ENCODE measurements around the gene CEMIP. TPM values are rescaled to one million over a fixed set of nuclear protein-coding genes. Genes with fewer than 3 reads are reported as not detected.

CEMIP gene
- total and polyA plus RNA-seq, 2 experiments from 2014 or later = 0.27 to 2.1 TPM

GRCh38 chr15:80932513-80932815 lies 153.3 kb downstream of the CEMIP start:
- H3K4me3 ChIP-seq = no peak overlapping the region
- H3K9me3 Mint-ChIP-seq = no peaks in the 10 kb centered on the region
- no peaks in the 10 kb centered on the region; the same call in 1 of the 3 replicates for H3K36me3 Mint-ChIP-seq (ENCODE audit: low read depth)
- no peak for ATAC-seq
- no peaks in the 10 kb centered on the region for H3F3A ChIP-seq (replicated peaks; ENCODE audit: low read depth)
- no peak for TF ChIP-seq CTCF (conservative IDR thresholded peaks at IDR 0.05; ENCODE audit: low read depth in 2 of 2)
- TF ChIP-seq ZNF331 (CRISPR knock-in tag; IDR thresholded peaks at IDR 0.05; ENCODE audit: low read depth) = no peak
- TF ChIP-seq NANOG (IDR thresholded peaks at IDR 0.05; ENCODE audit: borderline replicate concordance) = no peak
- H2AFZ ChIP-seq = no peak overlapping the region
- H3K27ac Mint-ChIP-seq = no peak overlapping the region
- no peaks in the 10 kb centered on the region for H3K27me3 ChIP-seq (ENCODE audit: insufficient read depth)
- no peak overlapping the region for H3K27ac ChIP-seq (ENCODE audit: low read depth)
- DNase-seq (ENCODE audit: low spot score) = no peak
- H3K4me2 ChIP-seq = no peak overlapping the region
- no peaks in the 10 kb centered on the region for H4K20me1 ChIP-seq (replicated peaks; ENCODE audit: insufficient read depth)
- H3K4me1 Mint-ChIP-seq = peaks cover 8% of the 10 kb centered on the region
- peaks cover 6% of the 10 kb centered on the region; the same call in 1 of the 2 replicates for H3K4me1 ChIP-seq (ENCODE audit: insufficient read depth)
- no peaks in the 10 kb centered on the region; the same call in 1 of the 2 replicates for H3K36me3 ChIP-seq (ENCODE audit: insufficient read depth)
- no peaks in the 10 kb centered on the region for H3K79me2 ChIP-seq (replicated peaks; ENCODE audit: insufficient read depth)
- peaks cover 3% of the 10 kb centered on the region; the same call in 1 of the 2 replicates for H3K9me2 ChIP-seq (ENCODE audit: insufficient read depth)
- H3K27me3 Mint-ChIP-seq (ENCODE audit: insufficient read depth, low read depth, poor library complexity) = no peaks in the 10 kb centered on the region
- H3K4me3 Mint-ChIP-seq = no peak overlapping the region

DNA sequence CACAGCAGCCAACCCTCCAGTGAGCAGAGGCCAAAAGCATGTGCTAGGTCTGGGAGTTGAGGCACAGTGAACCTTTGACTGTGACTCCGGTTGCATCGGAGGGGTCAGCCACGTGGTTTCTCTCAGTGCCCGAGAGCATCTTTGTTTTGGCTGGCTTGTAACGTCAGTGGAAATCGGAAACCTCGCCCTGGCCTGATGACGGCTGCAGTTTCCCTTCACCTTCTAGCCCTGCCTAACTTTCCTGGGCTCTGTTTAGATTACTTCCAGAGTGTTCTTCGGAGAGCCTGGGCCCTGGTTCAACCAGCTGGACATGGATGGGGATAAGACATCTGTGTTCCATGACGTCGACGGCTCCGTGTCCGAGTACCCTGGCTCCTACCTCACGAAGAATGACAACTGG lies 153.8 kb downstream of the CEMIP start:
- Histone ChIP-seq H3K79me2 (replicated peaks; ENCODE audit: insufficient read depth) (no peaks in the 10 kb centered on the region), H3K27ac (ENCODE audit: low read depth) (no peak overlapping the region), H3K4me2 (no peak overlapping the region), H3K36me3 (ENCODE audit: insufficient read depth) (no peaks in the 10 kb centered on the region; the same call in 1 of the 2 replicates), H3K4me1 (ENCODE audit: insufficient read depth) (peaks cover 6% of the 10 kb centered on the region; the same call in 1 of the 2 replicates), H4K20me1 (replicated peaks; ENCODE audit: insufficient read depth) (no peaks in the 10 kb centered on the region), H3K27me3 (ENCODE audit: insufficient read depth) (no peaks in the 10 kb centered on the region), H3F3A (replicated peaks; ENCODE audit: low read depth) (no peaks in the 10 kb centered on the region), H3K4me3 (no peak overlapping the region), H3K9me2 (ENCODE audit: insufficient read depth) (peaks cover 3% of the 10 kb centered on the region; the same call in 1 of the 2 replicates), H2AFZ (no peak overlapping the region)
- H3K4me1 Mint-ChIP-seq = peaks cover 8% of the 10 kb centered on the region
- ATAC-seq = no peak
- DNase-seq (ENCODE audit: low spot score) = no peak
- no peaks in the 10 kb centered on the region; the same call in 1 of the 3 replicates for H3K36me3 Mint-ChIP-seq (ENCODE audit: low read depth)
- H3K4me3 Mint-ChIP-seq = no peak overlapping the region
- no peaks in the 10 kb centered on the region for H3K27me3 Mint-ChIP-seq (ENCODE audit: insufficient read depth, low read depth, poor library complexity)
- no peaks in the 10 kb centered on the region for H3K9me3 Mint-ChIP-seq
- no peak overlapping the region for H3K27ac Mint-ChIP-seq
- no peak for TF ChIP-seq JUNB (IDR thresholded peaks at IDR 0.05; ENCODE audit: unreplicated experiment)
- no peak for TF ChIP-seq CTCF (conservative IDR thresholded peaks at IDR 0.05; ENCODE audit: low read depth in 2 of 2)
- TF ChIP-seq STAT1 (IDR thresholded peaks at IDR 0.05; ENCODE audit: unreplicated experiment) = no peak
- TF ChIP-seq EZH2 (IDR thresholded peaks at IDR 0.05; ENCODE audit: low read depth, unreplicated experiment) = no peak
- no peak for TF ChIP-seq POLR2AphosphoS5 (IDR thresholded peaks at IDR 0.05; ENCODE audit: low read depth)
- no peak for TF ChIP-seq ZNF331 (CRISPR knock-in tag; IDR thresholded peaks at IDR 0.05; ENCODE audit: low read depth)
- TF ChIP-seq ZNF114 (CRISPR knock-in tag; IDR thresholded peaks at IDR 0.05) = no peak
- TF ChIP-seq EZH2phosphoT487 (IDR thresholded peaks at IDR 0.05; ENCODE audit: unreplicated experiment) = no peak
- TF ChIP-seq, protein P1, sequence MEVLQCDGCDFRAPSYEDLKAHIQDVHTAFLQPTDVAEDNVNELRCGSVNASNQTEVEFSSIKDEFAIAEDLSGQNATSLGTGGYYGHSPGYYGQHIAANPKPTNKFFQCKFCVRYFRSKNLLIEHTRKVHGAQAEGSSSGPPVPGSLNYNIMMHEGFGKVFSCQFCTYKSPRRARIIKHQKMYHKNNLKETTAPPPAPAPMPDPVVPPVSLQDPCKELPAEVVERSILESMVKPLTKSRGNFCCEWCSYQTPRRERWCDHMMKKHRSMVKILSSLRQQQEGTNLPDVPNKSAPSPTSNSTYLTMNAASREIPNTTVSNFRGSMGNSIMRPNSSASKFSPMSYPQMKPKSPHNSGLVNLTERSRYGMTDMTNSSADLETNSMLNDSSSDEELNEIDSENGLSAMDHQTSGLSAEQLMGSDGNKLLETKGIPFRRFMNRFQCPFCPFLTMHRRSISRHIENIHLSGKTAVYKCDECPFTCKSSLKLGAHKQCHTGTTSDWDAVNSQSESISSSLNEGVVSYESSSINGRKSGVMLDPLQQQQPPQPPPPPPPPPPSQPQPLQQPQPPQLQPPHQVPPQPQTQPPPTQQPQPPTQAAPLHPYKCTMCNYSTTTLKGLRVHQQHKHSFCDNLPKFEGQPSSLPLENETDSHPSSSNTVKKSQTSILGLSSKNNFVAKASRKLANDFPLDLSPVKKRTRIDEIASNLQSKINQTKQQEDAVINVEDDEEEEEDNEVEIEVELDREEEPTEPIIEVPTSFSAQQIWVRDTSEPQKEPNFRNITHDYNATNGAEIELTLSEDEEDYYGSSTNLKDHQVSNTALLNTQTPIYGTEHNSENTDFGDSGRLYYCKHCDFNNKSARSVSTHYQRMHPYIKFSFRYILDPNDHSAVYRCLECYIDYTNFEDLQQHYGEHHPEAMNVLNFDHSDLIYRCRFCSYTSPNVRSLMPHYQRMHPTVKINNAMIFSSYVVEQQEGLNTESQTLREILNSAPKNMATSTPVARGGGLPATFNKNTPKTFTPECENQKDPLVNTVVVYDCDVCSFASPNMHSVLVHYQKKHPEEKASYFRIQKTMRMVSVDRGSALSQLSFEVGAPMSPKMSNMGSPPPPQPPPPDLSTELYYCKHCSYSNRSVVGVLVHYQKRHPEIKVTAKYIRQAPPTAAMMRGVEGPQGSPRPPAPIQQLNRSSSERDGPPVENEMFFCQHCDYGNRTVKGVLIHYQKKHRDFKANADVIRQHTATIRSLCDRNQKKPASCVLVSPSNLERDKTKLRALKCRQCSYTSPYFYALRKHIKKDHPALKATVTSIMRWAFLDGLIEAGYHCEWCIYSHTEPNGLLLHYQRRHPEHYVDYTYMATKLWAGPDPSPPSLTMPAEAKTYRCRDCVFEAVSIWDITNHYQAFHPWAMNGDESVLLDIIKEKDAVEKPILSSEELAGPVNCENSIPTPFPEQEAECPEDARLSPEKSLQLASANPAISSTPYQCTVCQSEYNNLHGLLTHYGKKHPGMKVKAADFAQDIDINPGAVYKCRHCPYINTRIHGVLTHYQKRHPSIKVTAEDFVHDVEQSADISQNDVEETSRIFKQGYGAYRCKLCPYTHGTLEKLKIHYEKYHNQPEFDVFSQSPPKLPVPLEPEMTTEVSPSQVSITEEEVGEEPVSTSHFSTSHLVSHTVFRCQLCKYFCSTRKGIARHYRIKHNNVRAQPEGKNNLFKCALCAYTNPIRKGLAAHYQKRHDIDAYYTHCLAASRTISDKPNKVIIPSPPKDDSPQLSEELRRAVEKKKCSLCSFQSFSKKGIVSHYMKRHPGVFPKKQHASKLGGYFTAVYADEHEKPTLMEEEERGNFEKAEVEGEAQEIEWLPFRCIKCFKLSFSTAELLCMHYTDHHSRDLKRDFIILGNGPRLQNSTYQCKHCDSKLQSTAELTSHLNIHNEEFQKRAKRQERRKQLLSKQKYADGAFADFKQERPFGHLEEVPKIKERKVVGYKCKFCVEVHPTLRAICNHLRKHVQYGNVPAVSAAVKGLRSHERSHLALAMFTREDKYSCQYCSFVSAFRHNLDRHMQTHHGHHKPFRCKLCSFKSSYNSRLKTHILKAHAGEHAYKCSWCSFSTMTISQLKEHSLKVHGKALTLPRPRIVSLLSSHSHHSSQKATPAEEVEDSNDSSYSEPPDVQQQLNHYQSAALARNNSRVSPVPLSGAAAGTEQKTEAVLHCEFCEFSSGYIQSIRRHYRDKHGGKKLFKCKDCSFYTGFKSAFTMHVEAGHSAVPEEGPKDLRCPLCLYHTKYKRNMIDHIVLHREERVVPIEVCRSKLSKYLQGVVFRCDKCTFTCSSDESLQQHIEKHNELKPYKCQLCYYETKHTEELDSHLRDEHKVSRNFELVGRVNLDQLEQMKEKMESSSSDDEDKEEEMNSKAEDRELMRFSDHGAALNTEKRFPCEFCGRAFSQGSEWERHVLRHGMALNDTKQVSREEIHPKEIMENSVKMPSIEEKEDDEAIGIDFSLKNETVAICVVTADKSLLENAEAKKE (CRISPR knock-in tag; IDR thresholded peaks at IDR 0.05) = no peak
- TF ChIP-seq, protein P2, sequence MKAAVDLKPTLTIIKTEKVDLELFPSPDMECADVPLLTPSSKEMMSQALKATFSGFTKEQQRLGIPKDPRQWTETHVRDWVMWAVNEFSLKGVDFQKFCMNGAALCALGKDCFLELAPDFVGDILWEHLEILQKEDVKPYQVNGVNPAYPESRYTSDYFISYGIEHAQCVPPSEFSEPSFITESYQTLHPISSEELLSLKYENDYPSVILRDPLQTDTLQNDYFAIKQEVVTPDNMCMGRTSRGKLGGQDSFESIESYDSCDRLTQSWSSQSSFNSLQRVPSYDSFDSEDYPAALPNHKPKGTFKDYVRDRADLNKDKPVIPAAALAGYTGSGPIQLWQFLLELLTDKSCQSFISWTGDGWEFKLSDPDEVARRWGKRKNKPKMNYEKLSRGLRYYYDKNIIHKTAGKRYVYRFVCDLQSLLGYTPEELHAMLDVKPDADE (IDR thresholded peaks at IDR 0.05) = no peak
